HepG2 (cell line): ENCODE measurements around the gene DPEP3. TPM values are rescaled to one million over a fixed set of nuclear protein-coding genes. Genes with fewer than 3 reads are reported as not detected.
A peak's percentile ranks its signal among the peaks of the same experiment; 100 is the strongest.

Source experiments
- ARID2 ChIP-seq: sonication (generic); formaldehyde crosslinking; IDR thresholded peaks from 2 replicates; pipeline ENCODE4 v1.8.1; 2022; ENCODE audit warnings: mild to moderate bottlenecking, missing genetic modification reagents, borderline replicate concordance
- CEBPB ChIP-seq: IDR thresholded peaks from 2 replicates; pipeline ENCODE4 v1.6.1; 2011; ENCODE audit warnings: low read depth, low read length, improper control_type of control experiment, borderline replicate concordance
- DNMT1 ChIP-seq: sonication (generic); formaldehyde crosslinking; IDR thresholded peaks from 2 replicates; pipeline ENCODE4 v1.5.1; 2020; ENCODE audit warnings: mild to moderate bottlenecking, missing genetic modification reagents
- FOXK1 ChIP-seq: sonication (generic); formaldehyde crosslinking; IDR thresholded peaks from 2 replicates; pipeline ENCODE4 v1.4.0; 2020; ENCODE audit warnings: low read depth, missing genetic modification reagents, borderline replicate concordance
- GABPA ChIP-seq, 2 experiments: IDR thresholded peaks; 2 replicates each; pipeline ENCODE4 v1.6.1; 2011 to 2016; ENCODE audit warnings: low read depth in 2 of 2, low read length in 1 of 2, missing biosample characterization in 1 of 2, missing genetic modification characterization in 1 of 2
- GZF1 ChIP-seq: sonication (generic); formaldehyde crosslinking; IDR thresholded peaks from 2 replicates; pipeline ENCODE4 v1.5.1; 2020; ENCODE audit warnings: mild to moderate bottlenecking, missing genetic modification reagents
- HNF4A ChIP-seq: sonication (generic); formaldehyde crosslinking; IDR thresholded peaks from 2 replicates; pipeline ENCODE4 v1.4.0; 2020; ENCODE audit warnings: missing genetic modification reagents
- ISX ChIP-seq: sonication (generic); formaldehyde crosslinking; conservative IDR thresholded peaks from 2 replicates; pipeline ENCODE4 v1.5.0; 2020; ENCODE audit warnings: missing genetic modification reagents
- MEIS1 ChIP-seq: sonication (generic); formaldehyde crosslinking; IDR thresholded peaks from 2 replicates; pipeline ENCODE4 v1.9.0; 2021; ENCODE audit warnings: mild to moderate bottlenecking, missing genetic modification reagents, moderate library complexity, borderline replicate concordance
- NONO ChIP-seq, 2 experiments: fragments of 450-650 bp in 1 of 2; sonication (generic) in 1 of 2; formaldehyde crosslinking in 1 of 2; IDR thresholded peaks in 1 of 2; conservative IDR thresholded peaks in 1 of 2; 2 replicates each; pipeline versions ENCODE4 v1.6.1 to v1.8.0; 2017 to 2022; ENCODE audit warnings: mild to moderate bottlenecking in 1 of 2, missing genetic modification reagents in 1 of 2, moderate library complexity in 1 of 2
- SCMH1 ChIP-seq: sonication (generic); formaldehyde crosslinking; IDR thresholded peaks from 2 replicates; pipeline ENCODE4 v1.9.0; 2021; ENCODE audit warnings: missing genetic modification reagents, mild to moderate bottlenecking, borderline replicate concordance
- ZNF207 ChIP-seq: fragments of 450-650 bp; IDR thresholded peaks from 2 replicates; pipeline ENCODE4 v1.6.1; 2016; ENCODE audit warnings: antibody characterized with exemption, borderline replicate concordance
- ZNF414 ChIP-seq: sonication (generic); formaldehyde crosslinking; IDR thresholded peaks from 2 replicates; pipeline ENCODE4 v1.5.0; 2020; ENCODE audit warnings: missing genetic modification reagents
- ZNF441 ChIP-seq: sonication (generic); formaldehyde crosslinking; IDR thresholded peaks from 2 replicates; pipeline ENCODE4 v1.7.0; 2021; ENCODE audit warnings: missing genetic modification reagents, borderline replicate concordance
- ZNF484 ChIP-seq: sonication (generic); formaldehyde crosslinking; IDR thresholded peaks from 2 replicates; pipeline ENCODE4 v1.5.1; 2020; ENCODE audit warnings: mild to moderate bottlenecking, low read depth, missing genetic modification reagents, borderline replicate concordance
- ZNF556 ChIP-seq: sonication (generic); formaldehyde crosslinking; IDR thresholded peaks from 2 replicates; pipeline ENCODE4 v1.4.0; 2020; ENCODE audit warnings: mild to moderate bottlenecking, missing genetic modification reagents, borderline replicate concordance
- ZNF569 ChIP-seq: sonication (generic); formaldehyde crosslinking; IDR thresholded peaks from 2 replicates; pipeline ENCODE4 v1.5.0; 2020; ENCODE audit warnings: mild to moderate bottlenecking, missing genetic modification reagents, moderate library complexity, borderline replicate concordance
- ZNF607 ChIP-seq: sonication (generic); formaldehyde crosslinking; IDR thresholded peaks from 2 replicates; pipeline ENCODE4 v1.5.1; 2020; ENCODE audit warnings: missing genetic modification reagents, mild to moderate bottlenecking, borderline replicate concordance
- ZNF619 ChIP-seq: sonication (generic); formaldehyde crosslinking; IDR thresholded peaks from 2 replicates; pipeline ENCODE4 v1.4.0; 2020; ENCODE audit warnings: mild to moderate bottlenecking, missing genetic modification reagents
- ZNF629 ChIP-seq: sonication (generic); formaldehyde crosslinking; conservative IDR thresholded peaks from 2 replicates; pipeline ENCODE4 v1.5.0; 2020; ENCODE audit warnings: missing genetic modification reagents
- ZNF672 ChIP-seq: sonication (generic); formaldehyde crosslinking; IDR thresholded peaks from 2 replicates; pipeline ENCODE4 v1.8.1; 2022; ENCODE audit warnings: missing genetic modification reagents
- ZNF891 ChIP-seq: sonication (generic); formaldehyde crosslinking; IDR thresholded peaks from 2 replicates; pipeline ENCODE4 v1.5.0; 2020; ENCODE audit warnings: mild to moderate bottlenecking, missing genetic modification reagents
- ZSCAN29 ChIP-seq: sonication (generic); formaldehyde crosslinking; conservative IDR thresholded peaks from 2 replicates; pipeline ENCODE4 v1.4.0; 2020; ENCODE audit warnings: mild to moderate bottlenecking, missing genetic modification reagents
- polyA plus RNA-seq, 8 experiments: library from polyadenylated mRNA; depleted of rRNA in 3 of 8; stranded (reverse) in 7 of 8; unstranded in 1 of 8; fragments of >200 nt; fragmentation: Illumina TruSeq in 4 of 8; extraction: Trizol in 4 of 8; gene quantifications; 2 replicates each; pipeline versions ENCODE4 v1.2.1 to v1.2.3, GENCODE V29; 2011 to 2016; ENCODE audit warnings: low read depth in 4 of 8, missing spikeins in 1 of 8, mixed read lengths in 1 of 8; ENCODE audit not compliant: insufficient read depth in 1 of 8
- total RNA-seq, 5 experiments: library from RNA; depleted of rRNA; stranded (reverse); fragments of >200 nt; fragmentation: Illumina TruSeq; extraction: Trizol; gene quantifications; 2 replicates each; pipeline ENCODE4 v1.2.3, GENCODE V29; 2016; ENCODE audit warnings: low read depth in 1 of 5
- TF ChIP-seq, protein P1 (sequence below): sonication (generic); formaldehyde crosslinking; IDR thresholded peaks from 2 replicates; pipeline ENCODE4 v1.4.0; 2020; ENCODE audit warnings: missing genetic modification reagents, borderline replicate concordance

Gene DPEP3
- total and polyA plus RNA-seq, 2 of the 13 experiments (the other 11 are each of a cell fraction or from before 2014, with no cell fraction given), result not detected

- TF ChIP-seq ZNF414 (peak; percentile 96), GZF1 (CRISPR knock-in tag) (no peak), ZNF629 (CRISPR knock-in tag) (no peak), DNMT1 (CRISPR knock-in tag) (peak; percentile 75; the same call in 1 of the 2 replicates), HNF4A (CRISPR knock-in tag) (peak; percentile 83), ZNF569 (CRISPR knock-in tag) (peak; percentile 32; the same call in 1 of the 2 replicates), ZSCAN29 (CRISPR knock-in tag) (peak; percentile 92), MEIS1 (CRISPR knock-in tag) (peak; percentile 92; the same call in 1 of the 2 replicates), SCMH1 (CRISPR knock-in tag) (no peak), CEBPB (no peak), FOXK1 (CRISPR knock-in tag) (peak; percentile 100), ARID2 (CRISPR knock-in tag) (peak; percentile 98), ZNF207 (no peak), ZNF619 (CRISPR knock-in tag) (peak; percentile 59; the same call in 1 of the 2 replicates), GABPA (IDR thresholded peaks at IDR 0.05; ENCODE audit: low read depth, low read length) (no peak), GABPA (CRISPR knock-in tag; IDR thresholded peaks at IDR 0.05; ENCODE audit: low read depth) (0 out of 2 replicates have a peak, but pooled peaks have one; percentile 40), ZNF672 (CRISPR knock-in tag) (no peak), ZNF891 (peak; percentile 97), ZNF441 (peak; percentile 84; the same call in 1 of the 2 replicates), ZNF556 (CRISPR knock-in tag) (peak; percentile 99; the same call in 1 of the 2 replicates), ZNF607 (CRISPR knock-in tag) (peak; percentile 69; the same call in 1 of the 2 replicates), ISX (CRISPR knock-in tag) (no peak), ZNF484 (no peak), NONO (IDR thresholded peaks at IDR 0.05) (no peak), NONO (CRISPR knock-in tag; conservative IDR thresholded peaks at IDR 0.05) (peak; percentile 99)
- TF ChIP-seq, protein P1, sequence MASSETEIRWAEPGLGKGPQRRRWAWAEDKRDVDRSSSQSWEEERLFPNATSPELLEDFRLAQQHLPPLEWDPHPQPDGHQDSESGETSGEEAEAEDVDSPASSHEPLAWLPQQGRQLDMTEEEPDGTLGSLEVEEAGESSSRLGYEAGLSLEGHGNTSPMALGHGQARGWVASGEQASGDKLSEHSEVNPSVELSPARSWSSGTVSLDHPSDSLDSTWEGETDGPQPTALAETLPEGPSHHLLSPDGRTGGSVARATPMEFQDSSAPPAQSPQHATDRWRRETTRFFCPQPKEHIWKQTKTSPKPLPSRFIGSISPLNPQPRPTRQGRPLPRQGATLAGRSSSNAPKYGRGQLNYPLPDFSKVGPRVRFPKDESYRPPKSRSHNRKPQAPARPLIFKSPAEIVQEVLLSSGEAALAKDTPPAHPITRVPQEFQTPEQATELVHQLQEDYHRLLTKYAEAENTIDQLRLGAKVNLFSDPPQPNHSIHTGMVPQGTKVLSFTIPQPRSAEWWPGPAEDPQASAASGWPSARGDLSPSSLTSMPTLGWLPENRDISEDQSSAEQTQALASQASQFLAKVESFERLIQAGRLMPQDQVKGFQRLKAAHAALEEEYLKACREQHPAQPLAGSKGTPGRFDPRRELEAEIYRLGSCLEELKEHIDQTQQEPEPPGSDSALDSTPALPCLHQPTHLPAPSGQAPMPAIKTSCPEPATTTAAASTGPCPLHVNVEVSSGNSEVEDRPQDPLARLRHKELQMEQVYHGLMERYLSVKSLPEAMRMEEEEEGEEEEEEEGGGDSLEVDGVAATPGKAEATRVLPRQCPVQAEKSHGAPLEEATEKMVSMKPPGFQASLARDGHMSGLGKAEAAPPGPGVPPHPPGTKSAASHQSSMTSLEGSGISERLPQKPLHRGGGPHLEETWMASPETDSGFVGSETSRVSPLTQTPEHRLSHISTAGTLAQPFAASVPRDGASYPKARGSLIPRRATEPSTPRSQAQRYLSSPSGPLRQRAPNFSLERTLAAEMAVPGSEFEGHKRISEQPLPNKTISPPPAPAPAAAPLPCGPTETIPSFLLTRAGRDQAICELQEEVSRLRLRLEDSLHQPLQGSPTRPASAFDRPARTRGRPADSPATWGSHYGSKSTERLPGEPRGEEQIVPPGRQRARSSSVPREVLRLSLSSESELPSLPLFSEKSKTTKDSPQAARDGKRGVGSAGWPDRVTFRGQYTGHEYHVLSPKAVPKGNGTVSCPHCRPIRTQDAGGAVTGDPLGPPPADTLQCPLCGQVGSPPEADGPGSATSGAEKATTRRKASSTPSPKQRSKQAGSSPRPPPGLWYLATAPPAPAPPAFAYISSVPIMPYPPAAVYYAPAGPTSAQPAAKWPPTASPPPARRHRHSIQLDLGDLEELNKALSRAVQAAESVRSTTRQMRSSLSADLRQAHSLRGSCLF (CRISPR knock-in tag), result peak; percentile 89
Measured at GRCh38 chr16:68022728-68023537, 42.6 kb upstream of the DPEP3 start, which contains the start of the genes DDX28 and DUS2 (continued).
